HFFc6 (cell line): ENCODE results near the gene APP. TPM values are rescaled to one million over a fixed set of nuclear protein-coding genes. Genes with fewer than 3 reads are reported as not detected.

ENCODE experiments used
- DNase-seq: peaks from one replicate; pipeline ENCODE4 v3.0.0-alpha.2; 2018
- H3K27ac Mint-ChIP-seq: 2 replicates; pipeline ENCODE4 v1.8.0; 2020; ENCODE audit warnings: mild to moderate bottlenecking, mixed read lengths
- H3K27me3 Mint-ChIP-seq: 2 replicates; pipeline ENCODE4 v1.8.0; 2021; ENCODE audit warnings: mild to moderate bottlenecking, moderate library complexity, mixed read lengths; ENCODE audit not compliant: insufficient read depth
- H3K36me3 Mint-ChIP-seq: 2 replicates; pipeline ENCODE4 v1.8.0; 2021; ENCODE audit warnings: low read depth, mixed read lengths
- H3K4me1 Mint-ChIP-seq: 2 replicates; pipeline ENCODE4 v1.8.0; 2020; ENCODE audit warnings: low read depth, mixed read lengths
- H3K4me3 Mint-ChIP-seq: 2 replicates; pipeline ENCODE4 v1.8.0; 2020; ENCODE audit warnings: mild to moderate bottlenecking, moderate library complexity, mixed read lengths
- H3K9me3 Mint-ChIP-seq: 2 replicates; pipeline ENCODE4 v1.8.0; 2020; ENCODE audit warnings: mild to moderate bottlenecking, mixed read lengths
- CTCF ChIP-seq: fragments of 200-600 bp; sonication (generic); IDR thresholded peaks from 2 replicates; pipeline ENCODE4 v1.5.0; 2021; ENCODE audit warnings: antibody characterized with exemption, mild to moderate bottlenecking
- total RNA-seq, 6 experiments: library from RNA; stranded (reverse); fragmentation: NEBNext Ultra II Directional; extraction: Animal tissue kit (Norgen Biotek cat#: 25700); gene quantifications; 2 replicates in 1 of 6; 3 replicates in 5 of 6; pipeline ENCODE4 v1.2.3, GENCODE V29; 2021

Gene APP
- total RNA-seq, 6 experiments from 2014 or later = 396 to 438 (median 425) TPM

GRCh38 chr21:26195708-26196107 is 25.1 kb upstream of the APP start:
- H3K9me3 Mint-ChIP-seq = no peaks in the 10 kb centered on the region

GRCh38 chr21:26194811-26195251 is 24.3 kb upstream of the APP start:
- DNase-seq = peak; percentile 56
- H3K4me1 Mint-ChIP-seq = peaks cover 38% of the 10 kb centered on the region
- H3K9me3 Mint-ChIP-seq = no peaks in the 10 kb centered on the region
- peaks cover 2% of the 10 kb centered on the region for H3K27me3 Mint-ChIP-seq
- no peak for TF ChIP-seq CTCF
- H3K36me3 Mint-ChIP-seq = no peaks in the 10 kb centered on the region
- H3K27ac Mint-ChIP-seq = peak overlapping the region; percentile 59
- H3K4me3 Mint-ChIP-seq = peak overlapping the region; percentile 85

More at GRCh38 chr21:26195708-26196107, 25.1 kb upstream of the APP start:
- peaks cover 41% of the 10 kb centered on the region for H3K4me1 Mint-ChIP-seq
- H3K36me3 Mint-ChIP-seq = no peaks in the 10 kb centered on the region
- peaks cover 2% of the 10 kb centered on the region for H3K27me3 Mint-ChIP-seq
- no peak for TF ChIP-seq CTCF
- DNase-seq = no peak
- no peak overlapping the region; the same call in 1 of the 2 replicates for H3K27ac Mint-ChIP-seq
- peak overlapping the region; percentile 85; the same call in 1 of the 2 replicates for H3K4me3 Mint-ChIP-seq

GRCh38 chr21:26194326-26194725 is 23.8 kb upstream of the APP start:
- Mint-ChIP-seq H3K27me3 (peaks cover 2% of the 10 kb centered on the region), H3K27ac (no peak overlapping the region), H3K4me3 (peak overlapping the region; percentile 85), H3K9me3 (no peaks in the 10 kb centered on the region), H3K4me1 (peaks cover 33% of the 10 kb centered on the region), H3K36me3 (no peaks in the 10 kb centered on the region)
- no peak for TF ChIP-seq CTCF
- DNase-seq = no peak

- peaks cover 2% of the 10 kb centered on the region for H3K27me3 Mint-ChIP-seq
Measured at GRCh38 chr21:26191609-26192008, 21.0 kb upstream of the APP start.

GRCh38 chr21:26188422-26188821 is 17.9 kb upstream of the APP start:
- Mint-ChIP-seq H3K4me3 (no peak overlapping the region), H3K9me3 (peaks cover 4% of the 10 kb centered on the region; the same call in 1 of the 2 replicates), H3K27me3 (peaks cover 3% of the 10 kb centered on the region), H3K4me1 (peaks cover 6% of the 10 kb centered on the region; the same call in 1 of the 2 replicates), H3K27ac (no peak overlapping the region), H3K36me3 (peaks cover 10% of the 10 kb centered on the region; the same call in 1 of the 2 replicates)
- DNase-seq = no peak
- TF ChIP-seq CTCF = no peak

More at GRCh38 chr21:26191609-26192008, 21.0 kb upstream of the APP start:
- peaks cover 24% of the 10 kb centered on the region for H3K4me1 Mint-ChIP-seq
- no peaks in the 10 kb centered on the region for H3K36me3 Mint-ChIP-seq
- H3K4me3 Mint-ChIP-seq = no peak overlapping the region
- H3K27ac Mint-ChIP-seq = no peak overlapping the region
- DNase-seq = no peak
- H3K9me3 Mint-ChIP-seq = no peaks in the 10 kb centered on the region
- TF ChIP-seq CTCF = no peak
